ENCODE measurements around the gene FBXO44. TPM values are rescaled to one million over a fixed set of nuclear protein-coding genes. Genes with fewer than 3 reads are reported as not detected.

The FBXO44 gene
- total RNA-seq, 1 experiment from 2014 or later: 34.9 TPM

- ATAC-seq: no peak
- H3K4me3 Mint-ChIP-seq: no peak overlapping the region
- POLR2A ChIA-PET: interaction anchor here (1.3 kb wide), 1 partner anchor 13 kb away, joined by 5 read pairs; no protein-coding TSS in a partner anchor
- H3K9me3 Mint-ChIP-seq: no peaks in the 10 kb centered on the region
- no peak overlapping the region for H3K27ac Mint-ChIP-seq
- DNase-seq (ENCODE audit: low spot score): no peak
- no peak for TF ChIP-seq ZNF425 (CRISPR knock-in tag; conservative IDR thresholded peaks at IDR 0.05)
- no peak for TF ChIP-seq ZNF281 (CRISPR knock-in tag; IDR thresholded peaks at IDR 0.05)
- TF ChIP-seq JAZF1 (CRISPR knock-in tag; IDR thresholded peaks at IDR 0.05): no peak
- H3K27me3 Mint-ChIP-seq (ENCODE audit: low read depth): no peaks in the 10 kb centered on the region
- peaks cover 4% of the 10 kb centered on the region; the same call in 1 of the 2 replicates for H3K36me3 Mint-ChIP-seq
- H3K4me1 Mint-ChIP-seq: peaks cover 51% of the 10 kb centered on the region
- CTCF ChIA-PET: interaction anchor here (1.4 to 6.5 kb wide), 8 partner anchors 8 to 97 kb away, joined by 3 to 55 read pairs (median 14); partner anchors contain the start of genes FBXO2, FBXO44, FBXO6 and MAD2L2
These were observed 51.6 kb downstream of the FBXO44 start for GRCh38 chr1:11706292-11706691.

GRCh38 chr1:11707621-11708276 is 53.1 kb downstream of the FBXO44 start:
- ChIA-PET POLR2A (interaction anchor here (1.0 to 1.9 kb wide), 5 partner anchors 10 to 44 kb away, joined by 3 to 6 read pairs (median 4); partner anchors contain the start of genes DRAXIN and FBXO6), CTCF (interaction anchor here (0.6 to 6.5 kb wide), 31 partner anchors 9 to 422 kb away, joined by 3 to 55 read pairs (median 5); partner anchors contain the start of genes AGTRAP, FBXO2, FBXO44 and FBXO6)
- H3K9me3 Mint-ChIP-seq: no peaks in the 10 kb centered on the region

More at GRCh38 chr1:11707621-11708276, 53.1 kb downstream of the FBXO44 start:
- peaks cover 4% of the 10 kb centered on the region; the same call in 1 of the 2 replicates for H3K36me3 Mint-ChIP-seq
- peak overlapping the region; percentile 25; the same call in 1 of the 2 replicates for H3K27ac Mint-ChIP-seq
- no peak overlapping the region for H3K4me3 Mint-ChIP-seq
- peak; percentile 19 for ATAC-seq
- H3K4me1 Mint-ChIP-seq: peaks cover 48% of the 10 kb centered on the region
- peak; percentile 58 for TF ChIP-seq USF2 (CRISPR knock-in tag; IDR thresholded peaks at IDR 0.05)
- TF ChIP-seq USF1 (CRISPR knock-in tag; IDR thresholded peaks at IDR 0.05): peak; percentile 52; the same call in 1 of the 2 replicates
- TF ChIP-seq PRDM15 (CRISPR knock-in tag; IDR thresholded peaks at IDR 0.05): no peak
- TF ChIP-seq FOXK1 (CRISPR knock-in tag; IDR thresholded peaks at IDR 0.05): 0 out of 2 replicates have a peak, but pooled peaks have one; percentile 13
- no peak for TF ChIP-seq ATF3 (CRISPR knock-in tag; conservative IDR thresholded peaks at IDR 0.05)
- H3K27me3 Mint-ChIP-seq (ENCODE audit: low read depth): no peaks in the 10 kb centered on the region
- no peak for DNase-seq (ENCODE audit: low spot score)

Data from WTC11 (cell line).